Fibroblast of lung (primary cell): ENCODE data around the gene FCRL5.

Experiments used
- EZH2 ChIP-seq: IDR thresholded peaks from 2 replicates; pipeline ENCODE4 v1.5.1; 2012; ENCODE audit warnings: low read length, control low read depth, mild to moderate bottlenecking; ENCODE audit errors: missing control alignments
- TF ChIP-seq, protein P1 (sequence below), 2 donors: IDR thresholded peaks in 1 of 2; conservative IDR thresholded peaks in 1 of 2; 1 replicate in 1 of 2; 2 replicates in 1 of 2; pipeline ENCODE4 v1.5.1; 2011 to 2012; ENCODE audit warnings: low read length in 2 of 2, control low read depth in 1 of 2, inconsistent platforms in 1 of 2, low read depth in 1 of 2, mild to moderate bottlenecking in 1 of 2

DNA sequence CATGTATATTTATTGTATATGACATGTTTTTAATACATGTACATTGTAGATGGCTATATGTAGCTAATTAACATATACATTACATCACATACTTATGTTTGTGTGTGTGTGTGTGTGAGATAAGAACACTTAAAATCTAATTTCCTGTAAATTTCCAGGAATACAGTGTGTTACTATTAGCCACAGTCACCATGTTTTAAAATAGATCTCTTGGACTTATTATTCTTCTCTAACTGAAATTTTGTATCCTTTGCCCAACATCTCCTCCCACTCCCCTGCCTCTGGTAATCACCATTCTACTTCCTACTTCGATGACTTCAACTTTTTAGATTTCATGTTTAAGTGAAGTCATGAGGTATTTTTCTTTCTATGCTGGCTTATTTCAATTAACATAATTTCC lies 64.8 kb downstream of the FCRL5 start:
- TF ChIP-seq, protein P1, sequence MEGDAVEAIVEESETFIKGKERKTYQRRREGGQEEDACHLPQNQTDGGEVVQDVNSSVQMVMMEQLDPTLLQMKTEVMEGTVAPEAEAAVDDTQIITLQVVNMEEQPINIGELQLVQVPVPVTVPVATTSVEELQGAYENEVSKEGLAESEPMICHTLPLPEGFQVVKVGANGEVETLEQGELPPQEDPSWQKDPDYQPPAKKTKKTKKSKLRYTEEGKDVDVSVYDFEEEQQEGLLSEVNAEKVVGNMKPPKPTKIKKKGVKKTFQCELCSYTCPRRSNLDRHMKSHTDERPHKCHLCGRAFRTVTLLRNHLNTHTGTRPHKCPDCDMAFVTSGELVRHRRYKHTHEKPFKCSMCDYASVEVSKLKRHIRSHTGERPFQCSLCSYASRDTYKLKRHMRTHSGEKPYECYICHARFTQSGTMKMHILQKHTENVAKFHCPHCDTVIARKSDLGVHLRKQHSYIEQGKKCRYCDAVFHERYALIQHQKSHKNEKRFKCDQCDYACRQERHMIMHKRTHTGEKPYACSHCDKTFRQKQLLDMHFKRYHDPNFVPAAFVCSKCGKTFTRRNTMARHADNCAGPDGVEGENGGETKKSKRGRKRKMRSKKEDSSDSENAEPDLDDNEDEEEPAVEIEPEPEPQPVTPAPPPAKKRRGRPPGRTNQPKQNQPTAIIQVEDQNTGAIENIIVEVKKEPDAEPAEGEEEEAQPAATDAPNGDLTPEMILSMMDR (conservative IDR thresholded peaks at IDR 0.05 in 1 of 2, IDR thresholded peaks at IDR 0.05 in 1 of 2; ENCODE audit: low read depth in 1 of 2, low read length in 2 of 2) = no peak
- no peak for TF ChIP-seq EZH2
